Measurements from ENCODE around the gene PDE1A. TPM values are rescaled to one million over a fixed set of nuclear protein-coding genes. Genes with fewer than 3 reads are reported as not detected.

The PDE1A gene
- total RNA-seq, 1 donor: 42.0 TPM

DNA sequence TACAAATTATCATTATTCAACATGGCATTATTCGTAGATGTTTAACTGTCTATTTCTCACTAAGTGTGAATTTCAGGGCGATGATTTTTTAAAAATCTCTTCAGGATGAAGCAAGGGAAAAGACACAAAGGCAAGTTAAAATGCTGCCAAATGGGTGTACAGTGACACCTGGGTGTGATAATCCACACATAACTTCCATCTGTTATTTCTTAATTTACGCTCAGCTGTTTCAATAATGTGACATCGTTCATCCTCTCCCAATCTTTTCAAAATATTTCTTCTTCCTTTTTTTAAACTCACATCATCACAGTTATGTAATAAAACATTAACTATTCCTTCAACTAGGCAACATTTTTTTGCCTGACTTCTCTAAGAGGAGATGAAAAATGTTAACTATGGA, 10.6 kb downstream of the PDE1A start:
- no peak overlapping the region for H3K4me3 ChIP-seq (ENCODE audit: insufficient read depth, low read length)
- no peak overlapping the region for H2AFZ ChIP-seq (ENCODE audit: low read length)
- H3K27me3 ChIP-seq (ENCODE audit: insufficient read depth, low read length): no peaks in the 10 kb centered on the region
- TF ChIP-seq, protein P1, sequence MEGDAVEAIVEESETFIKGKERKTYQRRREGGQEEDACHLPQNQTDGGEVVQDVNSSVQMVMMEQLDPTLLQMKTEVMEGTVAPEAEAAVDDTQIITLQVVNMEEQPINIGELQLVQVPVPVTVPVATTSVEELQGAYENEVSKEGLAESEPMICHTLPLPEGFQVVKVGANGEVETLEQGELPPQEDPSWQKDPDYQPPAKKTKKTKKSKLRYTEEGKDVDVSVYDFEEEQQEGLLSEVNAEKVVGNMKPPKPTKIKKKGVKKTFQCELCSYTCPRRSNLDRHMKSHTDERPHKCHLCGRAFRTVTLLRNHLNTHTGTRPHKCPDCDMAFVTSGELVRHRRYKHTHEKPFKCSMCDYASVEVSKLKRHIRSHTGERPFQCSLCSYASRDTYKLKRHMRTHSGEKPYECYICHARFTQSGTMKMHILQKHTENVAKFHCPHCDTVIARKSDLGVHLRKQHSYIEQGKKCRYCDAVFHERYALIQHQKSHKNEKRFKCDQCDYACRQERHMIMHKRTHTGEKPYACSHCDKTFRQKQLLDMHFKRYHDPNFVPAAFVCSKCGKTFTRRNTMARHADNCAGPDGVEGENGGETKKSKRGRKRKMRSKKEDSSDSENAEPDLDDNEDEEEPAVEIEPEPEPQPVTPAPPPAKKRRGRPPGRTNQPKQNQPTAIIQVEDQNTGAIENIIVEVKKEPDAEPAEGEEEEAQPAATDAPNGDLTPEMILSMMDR (IDR thresholded peaks at IDR 0.05; ENCODE audit: extremely low read depth, low read depth, low read length): no peak
- no peaks in the 10 kb centered on the region for H3K9me3 ChIP-seq (ENCODE audit: low read depth, low read length)
- no peak overlapping the region for H3K4me2 ChIP-seq (ENCODE audit: insufficient read depth, low read length)
- DNase-seq (ENCODE audit: insufficient read length, low spot score, missing footprints): no peak
- no peaks in the 10 kb centered on the region for H3K4me1 ChIP-seq (ENCODE audit: insufficient read depth, low read length)
- H3K27ac ChIP-seq (ENCODE audit: low read depth, low read length): no peak overlapping the region
- H3K79me2 ChIP-seq (ENCODE audit: insufficient read depth, low read length): no peaks in the 10 kb centered on the region
- no peaks in the 10 kb centered on the region for H4K20me1 ChIP-seq (ENCODE audit: insufficient read depth, low read length)
- H3K36me3 ChIP-seq (ENCODE audit: insufficient read depth, low read length): no peaks in the 10 kb centered on the region

DNA sequence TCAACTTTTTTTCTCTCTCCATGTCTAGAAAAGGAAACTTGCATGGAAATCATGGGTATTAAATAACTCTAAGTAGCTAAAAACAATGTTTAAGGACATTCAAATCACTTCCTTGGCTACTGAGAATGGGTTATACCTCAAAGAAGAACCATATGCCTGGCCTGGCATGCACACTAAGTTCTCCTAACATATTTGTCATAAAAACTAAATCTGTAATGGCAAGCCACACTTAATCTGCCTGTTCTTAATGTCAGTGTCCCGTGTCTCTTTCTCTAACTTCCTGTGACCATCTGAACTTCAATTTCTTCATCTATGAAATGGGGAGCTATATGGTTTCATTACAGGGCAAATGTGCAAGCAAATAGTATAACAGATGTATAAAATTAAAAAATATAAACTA, 11.1 kb downstream of the PDE1A start:
- Histone ChIP-seq H3K27me3 (ENCODE audit: insufficient read depth, low read length) (no peaks in the 10 kb centered on the region), H4K20me1 (ENCODE audit: insufficient read depth, low read length) (no peaks in the 10 kb centered on the region), H3K36me3 (ENCODE audit: insufficient read depth, low read length) (no peaks in the 10 kb centered on the region), H3K4me2 (ENCODE audit: insufficient read depth, low read length) (no peak overlapping the region), H2AFZ (ENCODE audit: low read length) (peak overlapping the region; percentile 53), H3K9me3 (ENCODE audit: low read depth, low read length) (no peaks in the 10 kb centered on the region), H3K79me2 (ENCODE audit: insufficient read depth, low read length) (no peaks in the 10 kb centered on the region), H3K27ac (ENCODE audit: low read depth, low read length) (no peak overlapping the region), H3K4me1 (ENCODE audit: insufficient read depth, low read length) (no peaks in the 10 kb centered on the region), H3K4me3 (ENCODE audit: insufficient read depth, low read length) (no peak overlapping the region)
- DNase-seq (ENCODE audit: insufficient read length, low spot score, missing footprints): no peak
- TF ChIP-seq, protein P1 (IDR thresholded peaks at IDR 0.05; ENCODE audit: extremely low read depth, low read depth, low read length): no peak

DNA sequence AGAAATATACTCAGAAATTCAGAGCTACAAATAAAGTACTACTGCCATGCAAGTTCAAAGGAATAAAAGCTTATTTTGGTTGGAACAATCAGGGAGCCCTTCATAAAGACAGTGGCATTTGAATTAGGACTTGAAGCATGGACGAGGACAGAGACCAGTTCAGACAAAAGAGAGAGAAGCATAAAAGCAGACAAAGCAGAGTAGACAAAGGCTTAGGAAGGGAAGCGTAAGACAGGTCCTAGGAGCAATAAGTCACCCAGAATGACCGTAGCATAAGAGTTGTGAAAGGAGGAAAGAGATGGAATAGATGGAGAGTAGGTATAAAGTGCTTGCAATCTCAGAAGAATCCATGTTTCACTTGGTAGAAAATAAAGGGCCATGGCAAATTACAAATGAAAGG, 14.0 kb downstream of the PDE1A start:
- H3K9me3 ChIP-seq (ENCODE audit: low read depth, low read length): no peaks in the 10 kb centered on the region
- no peaks in the 10 kb centered on the region for H3K36me3 ChIP-seq (ENCODE audit: insufficient read depth, low read length)
- H3K27ac ChIP-seq (ENCODE audit: low read depth, low read length): no peak overlapping the region
- no peaks in the 10 kb centered on the region for H4K20me1 ChIP-seq (ENCODE audit: insufficient read depth, low read length)
- H3K79me2 ChIP-seq (ENCODE audit: insufficient read depth, low read length): no peaks in the 10 kb centered on the region
- H3K4me1 ChIP-seq (ENCODE audit: insufficient read depth, low read length): no peaks in the 10 kb centered on the region
- no peak overlapping the region for H3K4me2 ChIP-seq (ENCODE audit: insufficient read depth, low read length)
- no peak for DNase-seq (ENCODE audit: insufficient read length, low spot score, missing footprints)
- no peaks in the 10 kb centered on the region for H3K27me3 ChIP-seq (ENCODE audit: insufficient read depth, low read length)
- no peak overlapping the region for H3K4me3 ChIP-seq (ENCODE audit: insufficient read depth, low read length)
- TF ChIP-seq, protein P1 (IDR thresholded peaks at IDR 0.05; ENCODE audit: extremely low read depth, low read depth, low read length): no peak
- no peak overlapping the region for H2AFZ ChIP-seq (ENCODE audit: low read length)

DNA sequence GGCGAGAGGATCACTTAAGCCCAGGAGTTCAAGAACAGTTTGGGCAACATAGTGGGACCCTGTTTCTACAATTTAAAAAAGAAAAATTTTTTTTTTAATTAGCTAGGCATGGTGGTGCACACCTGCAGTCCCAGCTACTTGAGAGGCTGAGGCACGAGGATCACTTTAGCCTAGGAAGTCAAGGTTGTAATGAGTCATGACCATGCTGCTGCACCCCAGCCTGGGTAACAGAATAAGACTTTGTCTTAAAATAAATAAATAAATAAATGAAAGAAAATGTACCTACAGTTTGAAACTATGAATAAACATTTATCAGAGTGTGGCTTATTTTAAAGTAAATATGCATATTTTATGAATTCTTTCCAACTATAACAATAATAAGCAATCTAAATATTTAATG, 16.7 kb downstream of the PDE1A start:
- H3K79me2 ChIP-seq (ENCODE audit: insufficient read depth, low read length): no peaks in the 10 kb centered on the region
- H3K4me2 ChIP-seq (ENCODE audit: insufficient read depth, low read length): no peak overlapping the region
- TF ChIP-seq, protein P1 (IDR thresholded peaks at IDR 0.05; ENCODE audit: extremely low read depth, low read depth, low read length): no peak
- H3K4me3 ChIP-seq (ENCODE audit: insufficient read depth, low read length): no peak overlapping the region
- no peak overlapping the region for H2AFZ ChIP-seq (ENCODE audit: low read length)
- H3K27ac ChIP-seq (ENCODE audit: low read depth, low read length): no peak overlapping the region
- H3K27me3 ChIP-seq (ENCODE audit: insufficient read depth, low read length): no peaks in the 10 kb centered on the region
- H3K36me3 ChIP-seq (ENCODE audit: insufficient read depth, low read length): no peaks in the 10 kb centered on the region
- no peaks in the 10 kb centered on the region for H3K9me3 ChIP-seq (ENCODE audit: low read depth, low read length)
- H4K20me1 ChIP-seq (ENCODE audit: insufficient read depth, low read length): no peaks in the 10 kb centered on the region
- no peaks in the 10 kb centered on the region for H3K4me1 ChIP-seq (ENCODE audit: insufficient read depth, low read length)
- no peak for DNase-seq (ENCODE audit: insufficient read length, low spot score, missing footprints)

Measured in osteoblast (primary cell).